ENCODE measurements around the gene KANSL1. TPM values are rescaled to one million over a fixed set of nuclear protein-coding genes. Genes with fewer than 3 reads are reported as not detected.
"Not testable (repeated sequence)": the region's sequence is repeated elsewhere in the genome, so short reads cannot be mapped to it uniquely, and the experiment has no call there.

Gene KANSL1
- total RNA-seq = 10 to 100 TPM; 54.4 to 55.3 TPM

- H3K4me3 Mint-ChIP-seq = peak within 1 kb of the TSS; percentile 90
- CTCF ChIA-PET = interaction anchor here (0.6 to 3.0 kb wide), 30 partner anchors 8 to 172 kb away, joined by 3 to 24 read pairs (median 4); no protein-coding TSS in a partner anchor
- ATAC-seq (peak; percentile 69), DNase-seq (peak; percentile 86)
- TF ChIP-seq CTCF (IDR thresholded peaks at IDR 0.05) = no peak
- H3K27me3 Mint-ChIP-seq = no peaks in the 10 kb centered on the region
- H3K27ac Mint-ChIP-seq = peak within 1 kb of the TSS; percentile 99
- POLR2A ChIA-PET = interaction anchor here (0.6 to 1.5 kb wide), 11 partner anchors 8 to 191 kb away, joined by 3 to 7 read pairs (median 4); no protein-coding TSS in a partner anchor
- peaks cover 55% of the 10 kb centered on the region for H3K4me1 Mint-ChIP-seq (ENCODE audit: low read depth)
- peaks cover 33% of the 10 kb centered on the region for H3K36me3 Mint-ChIP-seq (ENCODE audit: low read depth)
- intact Hi-C loops (cut with micrococcal nuclease) = loop anchor here (5.0 kb wide), 3 partner anchors 36 to 146 kb away; no protein-coding TSS in a partner anchor
- H3K9me3 Mint-ChIP-seq = peaks cover 3% of the 10 kb centered on the region
Observed at GRCh38 chr17:46193151-46193625, at the start of gene KANSL1. TSS of gene KANSL1 (minus strand) at chr17:46193429. CDS start at chr17:46172143, 21,286 bp downstream.

GRCh38 chr17:46231359-46231758 is 38.1 kb upstream of the KANSL1 start:
- H3K27me3 Mint-ChIP-seq; intact Hi-C loops (cut with micrococcal nuclease); H3K36me3 Mint-ChIP-seq (ENCODE audit: low read depth); H3K4me1 Mint-ChIP-seq (ENCODE audit: low read depth); POLR2A ChIA-PET; CTCF ChIA-PET; H3K4me3 Mint-ChIP-seq; H3K9me3 Mint-ChIP-seq; DNase-seq; H3K27ac Mint-ChIP-seq; ATAC-seq: not testable (repeated sequence)

GRCh38 chr17:46225274-46225794 is 32.1 kb upstream of the KANSL1 start:
- H3K9me3 Mint-ChIP-seq; H3K36me3 Mint-ChIP-seq (ENCODE audit: low read depth); H3K4me1 Mint-ChIP-seq (ENCODE audit: low read depth); H3K27me3 Mint-ChIP-seq; POLR2A ChIA-PET; intact Hi-C loops (cut with micrococcal nuclease); CTCF ChIA-PET: not testable (repeated sequence)
- H3K4me3 Mint-ChIP-seq = peak overlapping the region; percentile 85
- ATAC-seq (peak; percentile 100), DNase-seq (peak; percentile 95)
- H3K27ac Mint-ChIP-seq = peak overlapping the region; percentile 75

- H3K4me1 Mint-ChIP-seq (ENCODE audit: low read depth); intact Hi-C loops (cut with micrococcal nuclease); CTCF ChIA-PET; H3K27ac Mint-ChIP-seq; H3K36me3 Mint-ChIP-seq (ENCODE audit: low read depth); DNase-seq; POLR2A ChIA-PET; H3K27me3 Mint-ChIP-seq; H3K9me3 Mint-ChIP-seq: not testable (repeated sequence)
- H3K4me3 Mint-ChIP-seq = peak overlapping the region; percentile 85
- ATAC-seq = peak; percentile 31
Observed at GRCh38 chr17:46224864-46225263, 31.6 kb upstream of the KANSL1 start.

GRCh38 chr17:46223041-46223440 is 29.8 kb upstream of the KANSL1 start:
- POLR2A ChIA-PET; intact Hi-C loops (cut with micrococcal nuclease); H3K36me3 Mint-ChIP-seq (ENCODE audit: low read depth); CTCF ChIA-PET; H3K27me3 Mint-ChIP-seq; H3K4me1 Mint-ChIP-seq (ENCODE audit: low read depth); DNase-seq; H3K9me3 Mint-ChIP-seq; H3K27ac Mint-ChIP-seq: not testable (repeated sequence)
- peak overlapping the region; percentile 13 for H3K4me3 Mint-ChIP-seq
- ATAC-seq = peak; percentile 7

GRCh38 chr17:46216682-46217081 is 23.5 kb upstream of the KANSL1 start:
- H3K36me3 Mint-ChIP-seq (ENCODE audit: low read depth) = peaks cover 20% of the 10 kb centered on the region
- no peaks in the 10 kb centered on the region for H3K27me3 Mint-ChIP-seq
- ChIA-PET POLR2A (interaction anchor here (1.0 kb wide), 1 partner anchor 20 kb away, joined by 3 read pairs; no protein-coding TSS in a partner anchor), CTCF (no interaction called here)
- no peaks in the 10 kb centered on the region for H3K9me3 Mint-ChIP-seq
- ATAC-seq (no peak), DNase-seq (no peak)
- no peak overlapping the region for H3K4me3 Mint-ChIP-seq
- H3K4me1 Mint-ChIP-seq (ENCODE audit: low read depth) = peaks cover 18% of the 10 kb centered on the region
- TF ChIP-seq CTCF (IDR thresholded peaks at IDR 0.05) = no peak
- intact Hi-C loops (cut with micrococcal nuclease) = no loop called here
- H3K27ac Mint-ChIP-seq = no peak overlapping the region
